ENCODE measurements around the gene SVIL. TPM values are rescaled to one million over a fixed set of nuclear protein-coding genes. Genes with fewer than 3 reads are reported as not detected.

SVIL gene
- polyA plus RNA-seq, 1 donor from 2014 or later, result 7.3 TPM

DNA sequence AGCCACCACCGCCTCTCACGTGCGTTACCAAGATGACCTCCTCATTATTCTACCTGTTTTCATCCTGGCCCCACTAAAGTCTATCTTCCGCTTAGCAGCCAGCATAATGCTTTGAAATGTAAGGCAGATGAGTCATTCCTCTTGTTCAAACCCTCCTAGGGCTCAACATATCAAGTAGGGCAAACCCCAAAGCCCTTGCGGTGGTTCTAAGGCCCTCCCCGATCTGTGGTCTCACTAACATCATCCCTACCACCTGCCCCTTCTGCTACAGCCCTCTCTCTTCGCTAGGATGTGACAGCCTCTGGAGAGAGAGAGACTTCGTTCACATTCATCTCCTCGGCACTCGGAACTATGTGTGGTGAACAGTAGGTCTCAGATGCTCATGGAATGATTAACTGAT is 94.8 kb downstream of the SVIL start:
- Histone ChIP-seq H3K79me2 (replicated peaks; ENCODE audit: insufficient read depth, low read length) (peaks cover 4% of the 10 kb centered on the region), H3K4me2 (ENCODE audit: low read length) (no peak overlapping the region), H3K4me3 (ENCODE audit: low read length) (no peak overlapping the region), H2AFZ (ENCODE audit: low read depth, low read length) (no peak overlapping the region), H3K9me2 (ENCODE audit: insufficient read depth, low read length) (no peaks in the 10 kb centered on the region), H3K36me3 (ENCODE audit: insufficient read depth, low read length) (no peaks in the 10 kb centered on the region), H3K27ac (ENCODE audit: low read length) (no peak overlapping the region), H3K9ac (ENCODE audit: low read length) (no peak overlapping the region), H3F3A (ENCODE audit: insufficient read depth, low read length, poor library complexity, severe bottlenecking) (no peaks in the 10 kb centered on the region), H3K27me3 (ENCODE audit: insufficient read depth, low read depth, low read length) (no peaks in the 10 kb centered on the region), H4K20me1 (ENCODE audit: insufficient read depth) (no peaks in the 10 kb centered on the region), H3K9me3 (ENCODE audit: low read length) (no peaks in the 10 kb centered on the region)
- no peak for TF ChIP-seq RAD21 (conservative IDR thresholded peaks at IDR 0.05)
- TF ChIP-seq TAF1 (IDR thresholded peaks at IDR 0.05; ENCODE audit: low read depth), result no peak
- TF ChIP-seq, protein P1, sequence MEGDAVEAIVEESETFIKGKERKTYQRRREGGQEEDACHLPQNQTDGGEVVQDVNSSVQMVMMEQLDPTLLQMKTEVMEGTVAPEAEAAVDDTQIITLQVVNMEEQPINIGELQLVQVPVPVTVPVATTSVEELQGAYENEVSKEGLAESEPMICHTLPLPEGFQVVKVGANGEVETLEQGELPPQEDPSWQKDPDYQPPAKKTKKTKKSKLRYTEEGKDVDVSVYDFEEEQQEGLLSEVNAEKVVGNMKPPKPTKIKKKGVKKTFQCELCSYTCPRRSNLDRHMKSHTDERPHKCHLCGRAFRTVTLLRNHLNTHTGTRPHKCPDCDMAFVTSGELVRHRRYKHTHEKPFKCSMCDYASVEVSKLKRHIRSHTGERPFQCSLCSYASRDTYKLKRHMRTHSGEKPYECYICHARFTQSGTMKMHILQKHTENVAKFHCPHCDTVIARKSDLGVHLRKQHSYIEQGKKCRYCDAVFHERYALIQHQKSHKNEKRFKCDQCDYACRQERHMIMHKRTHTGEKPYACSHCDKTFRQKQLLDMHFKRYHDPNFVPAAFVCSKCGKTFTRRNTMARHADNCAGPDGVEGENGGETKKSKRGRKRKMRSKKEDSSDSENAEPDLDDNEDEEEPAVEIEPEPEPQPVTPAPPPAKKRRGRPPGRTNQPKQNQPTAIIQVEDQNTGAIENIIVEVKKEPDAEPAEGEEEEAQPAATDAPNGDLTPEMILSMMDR (IDR thresholded peaks at IDR 0.05; ENCODE audit: poor library complexity, severe bottlenecking), result no peak
- TF ChIP-seq POLR2AphosphoS5 (IDR thresholded peaks at IDR 0.05), result no peak
- no peak for TF ChIP-seq EP300 (conservative IDR thresholded peaks at IDR 0.05; ENCODE audit: poor library complexity, severe bottlenecking)
- TF ChIP-seq, protein P2, sequence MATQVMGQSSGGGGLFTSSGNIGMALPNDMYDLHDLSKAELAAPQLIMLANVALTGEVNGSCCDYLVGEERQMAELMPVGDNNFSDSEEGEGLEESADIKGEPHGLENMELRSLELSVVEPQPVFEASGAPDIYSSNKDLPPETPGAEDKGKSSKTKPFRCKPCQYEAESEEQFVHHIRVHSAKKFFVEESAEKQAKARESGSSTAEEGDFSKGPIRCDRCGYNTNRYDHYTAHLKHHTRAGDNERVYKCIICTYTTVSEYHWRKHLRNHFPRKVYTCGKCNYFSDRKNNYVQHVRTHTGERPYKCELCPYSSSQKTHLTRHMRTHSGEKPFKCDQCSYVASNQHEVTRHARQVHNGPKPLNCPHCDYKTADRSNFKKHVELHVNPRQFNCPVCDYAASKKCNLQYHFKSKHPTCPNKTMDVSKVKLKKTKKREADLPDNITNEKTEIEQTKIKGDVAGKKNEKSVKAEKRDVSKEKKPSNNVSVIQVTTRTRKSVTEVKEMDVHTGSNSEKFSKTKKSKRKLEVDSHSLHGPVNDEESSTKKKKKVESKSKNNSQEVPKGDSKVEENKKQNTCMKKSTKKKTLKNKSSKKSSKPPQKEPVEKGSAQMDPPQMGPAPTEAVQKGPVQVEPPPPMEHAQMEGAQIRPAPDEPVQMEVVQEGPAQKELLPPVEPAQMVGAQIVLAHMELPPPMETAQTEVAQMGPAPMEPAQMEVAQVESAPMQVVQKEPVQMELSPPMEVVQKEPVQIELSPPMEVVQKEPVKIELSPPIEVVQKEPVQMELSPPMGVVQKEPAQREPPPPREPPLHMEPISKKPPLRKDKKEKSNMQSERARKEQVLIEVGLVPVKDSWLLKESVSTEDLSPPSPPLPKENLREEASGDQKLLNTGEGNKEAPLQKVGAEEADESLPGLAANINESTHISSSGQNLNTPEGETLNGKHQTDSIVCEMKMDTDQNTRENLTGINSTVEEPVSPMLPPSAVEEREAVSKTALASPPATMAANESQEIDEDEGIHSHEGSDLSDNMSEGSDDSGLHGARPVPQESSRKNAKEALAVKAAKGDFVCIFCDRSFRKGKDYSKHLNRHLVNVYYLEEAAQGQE (IDR thresholded peaks at IDR 0.05; ENCODE audit: borderline replicate concordance), result no peak
- TF ChIP-seq SMC3 (conservative IDR thresholded peaks at IDR 0.05; ENCODE audit: poor library complexity), result no peak

DNA sequence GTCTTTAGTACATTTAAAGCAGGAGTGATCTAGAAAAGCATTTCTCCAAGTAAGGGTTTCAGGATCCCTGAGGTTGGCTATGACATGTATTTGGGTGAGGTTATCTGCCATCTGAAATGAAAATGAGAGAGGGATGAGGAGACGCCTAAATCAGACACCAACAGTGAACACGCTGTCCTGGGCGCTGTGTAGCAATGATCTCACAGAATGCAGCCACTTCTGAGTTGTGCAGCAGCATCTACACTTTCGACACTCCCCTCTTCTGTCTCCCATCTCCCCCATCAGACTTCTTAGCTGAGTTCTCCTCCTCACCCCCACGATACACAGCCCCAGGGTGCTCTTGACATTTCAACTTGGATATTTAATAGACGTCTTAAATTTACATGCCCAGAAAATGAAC is 95.4 kb downstream of the SVIL start:
- no peak for TF ChIP-seq MXI1 (conservative IDR thresholded peaks at IDR 0.05; ENCODE audit: poor library complexity, severe bottlenecking)
- no peak for TF ChIP-seq EP300 (conservative IDR thresholded peaks at IDR 0.05; ENCODE audit: poor library complexity, severe bottlenecking)
- TF ChIP-seq, protein P1 (IDR thresholded peaks at IDR 0.05; ENCODE audit: poor library complexity, severe bottlenecking), result no peak
- TF ChIP-seq SMC3 (conservative IDR thresholded peaks at IDR 0.05; ENCODE audit: poor library complexity), result no peak
- Histone ChIP-seq H4K20me1 (ENCODE audit: insufficient read depth) (no peaks in the 10 kb centered on the region), H3K36me3 (ENCODE audit: insufficient read depth, low read length) (no peaks in the 10 kb centered on the region), H3K4me2 (ENCODE audit: low read length) (no peak overlapping the region), H3K79me2 (replicated peaks; ENCODE audit: insufficient read depth, low read length) (peaks cover 4% of the 10 kb centered on the region), H3K27ac (ENCODE audit: low read length) (no peak overlapping the region), H3F3A (ENCODE audit: insufficient read depth, low read length, poor library complexity, severe bottlenecking) (no peaks in the 10 kb centered on the region), H2AFZ (ENCODE audit: low read depth, low read length) (no peak overlapping the region), H3K27me3 (ENCODE audit: insufficient read depth, low read depth, low read length) (no peaks in the 10 kb centered on the region), H3K9me2 (ENCODE audit: insufficient read depth, low read length) (no peaks in the 10 kb centered on the region), H3K9ac (ENCODE audit: low read length) (no peak overlapping the region), H3K4me3 (ENCODE audit: low read length) (no peak overlapping the region), H3K9me3 (ENCODE audit: low read length) (no peaks in the 10 kb centered on the region)
